Psoas muscle (tissue), 8 donors: ENCODE data around the gene VPS26A. TPM values are rescaled to one million over a fixed set of nuclear protein-coding genes. Genes with fewer than 3 reads are reported as not detected.

Experiments
- ATAC-seq, 4 donors: fragments of 200-7000 bp; cut with Tn5 transposase; one replicate each; pipeline ENCODE4 v1.9.1; 2020; ENCODE audit warnings: moderate library complexity in 3 of 4, mild to moderate bottlenecking in 2 of 4
- DNase-seq, 2 donors: peaks; one replicate each; pipeline ENCODE4 v3.0.0-alpha.2; 2020
- H3K27ac ChIP-seq: fragments of 200-600 bp; one replicate; pipeline ENCODE4 v1.8.0; 2022
- H3K27me3 ChIP-seq, 3 donors: fragments of 200-600 bp in 1 of 3; one replicate each; pipeline versions ENCODE4 v1.6.1 to v1.8.0; 2013 to 2022; ENCODE audit warnings: low read length in 2 of 3, mild to moderate bottlenecking in 2 of 3, moderate library complexity in 1 of 3; ENCODE audit not compliant: insufficient read depth in 3 of 3
- H3K36me3 ChIP-seq, 2 donors: fragments of 200-600 bp in 1 of 2; one replicate each; pipeline versions ENCODE4 v1.6.1 to v1.8.0; 2013 to 2022; ENCODE audit warnings: low read depth in 1 of 2, mild to moderate bottlenecking in 1 of 2, moderate library complexity in 1 of 2; ENCODE audit not compliant: insufficient read depth in 1 of 2
- H3K4me1 ChIP-seq: fragments of 200-600 bp; one replicate; pipeline ENCODE4 v1.8.0; 2022
- H3K4me3 ChIP-seq: fragments of 200-600 bp; one replicate; pipeline ENCODE4 v1.8.0; 2022; ENCODE audit warnings: mild to moderate bottlenecking
- H3K9me3 ChIP-seq: fragments of 200-600 bp; one replicate; pipeline ENCODE4 v1.8.0; 2022
- WGBS, 3 donors: extraction: QIAGEN DNeasy Blood & Tissue Kit; methylation state at CpG; one replicate each; pipeline versions ENCODE4 v1.1.6 to v1.1.7; 2013; 5-methylcytosine and 5-hydroxymethylcytosine counted together
- intact Hi-C, 2 donors: fragments of 100-400 bp; cut with DNase I; formaldehyde crosslinking; loops; one replicate each; pipeline versions ENCODE4 v1.11.0 to v1.14.2; 2022
- polyA plus RNA-seq, 3 donors: library from polyadenylated mRNA; stranded (reverse); fragments of 200-250 nt; gene quantifications; one replicate each; pipeline ENCODE4 v1.2.3, GENCODE V29; 2013
- total RNA-seq, 4 donors: library from RNA; stranded (reverse); fragmentation: NEBNext Ultra II Directional in 2 of 4; extraction: Animal tissue kit (Norgen Biotek cat#: 25700) in 2 of 4; gene quantifications; one replicate each; pipeline versions ENCODE4 v1.2.1 to v1.2.4, GENCODE V29; 2021 to 2023
- TF ChIP-seq, protein P1 (sequence below): fragments of 200-600 bp; IDR thresholded peaks from one replicate; pipeline ENCODE4 v1.8.0; 2022; ENCODE audit warnings: antibody characterized with exemption
- donor health status: healthy with polysubstance abuse.
- donor health status: DM: no; HTN: no; CAD: no; lungs with moderate emphysema.
- donor health status: Bipolar disorder and iron deficiency.
- donor health status: healthy.
- donor health status: DM: yes; HTN: yes; CAD: no.
- donor health status: DM: no; HTN: no; CAD: no.
- donor health status: DM: no; HTN: no; CAD: no.
- donor health status: DM: yes; HTN: yes; CAD: no.

Gene VPS26A
- total and polyA plus RNA-seq, 7 donors: 23.4 to 62.8 (median 38.2) TPM

DNA sequence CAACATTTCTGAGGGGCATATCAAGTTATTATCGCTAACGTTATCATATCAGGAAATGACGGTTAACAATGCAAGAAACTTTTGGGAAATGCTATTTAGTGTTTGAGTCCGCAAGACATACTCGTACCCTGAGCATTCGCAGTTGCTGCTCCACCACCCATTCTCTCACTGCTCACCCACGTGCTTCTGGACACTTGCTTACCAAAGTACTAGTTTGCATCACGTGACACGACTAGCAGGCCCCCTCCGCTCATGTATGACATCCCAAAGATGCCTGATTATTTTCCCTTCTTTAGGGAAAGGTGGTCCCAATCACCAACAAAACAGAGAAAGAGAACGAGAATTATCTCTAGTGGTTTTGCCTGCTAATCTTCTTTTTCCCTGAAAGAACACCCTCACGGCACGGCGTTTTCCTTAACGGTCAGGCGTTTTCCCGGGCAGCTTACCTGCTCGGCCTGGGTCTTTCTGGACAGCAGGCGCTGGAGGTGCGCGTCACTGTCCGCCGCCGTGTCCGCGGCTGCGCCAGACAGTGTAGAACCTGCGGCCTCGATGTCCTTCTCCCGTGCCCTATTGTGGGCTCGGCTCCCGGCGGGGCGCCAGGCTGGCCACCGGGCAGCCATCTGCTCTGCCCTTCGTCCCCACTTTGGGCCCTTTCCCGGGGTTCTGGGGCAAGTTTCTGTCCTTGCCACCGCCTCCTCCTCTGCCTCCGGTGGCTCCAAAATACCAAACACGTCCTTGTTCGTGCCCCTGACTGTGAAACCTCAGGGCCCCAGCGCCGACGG lies 56.0 kb downstream of the VPS26A start, which contains the start of gene SUPV3L1:
Gene SUPV3L1, plus strand, starts transcription at position 492 of the 782 bp plus-strand sequence. Its CDS starts 58 bp downstream, at position 550.
- TF ChIP-seq, protein P1, sequence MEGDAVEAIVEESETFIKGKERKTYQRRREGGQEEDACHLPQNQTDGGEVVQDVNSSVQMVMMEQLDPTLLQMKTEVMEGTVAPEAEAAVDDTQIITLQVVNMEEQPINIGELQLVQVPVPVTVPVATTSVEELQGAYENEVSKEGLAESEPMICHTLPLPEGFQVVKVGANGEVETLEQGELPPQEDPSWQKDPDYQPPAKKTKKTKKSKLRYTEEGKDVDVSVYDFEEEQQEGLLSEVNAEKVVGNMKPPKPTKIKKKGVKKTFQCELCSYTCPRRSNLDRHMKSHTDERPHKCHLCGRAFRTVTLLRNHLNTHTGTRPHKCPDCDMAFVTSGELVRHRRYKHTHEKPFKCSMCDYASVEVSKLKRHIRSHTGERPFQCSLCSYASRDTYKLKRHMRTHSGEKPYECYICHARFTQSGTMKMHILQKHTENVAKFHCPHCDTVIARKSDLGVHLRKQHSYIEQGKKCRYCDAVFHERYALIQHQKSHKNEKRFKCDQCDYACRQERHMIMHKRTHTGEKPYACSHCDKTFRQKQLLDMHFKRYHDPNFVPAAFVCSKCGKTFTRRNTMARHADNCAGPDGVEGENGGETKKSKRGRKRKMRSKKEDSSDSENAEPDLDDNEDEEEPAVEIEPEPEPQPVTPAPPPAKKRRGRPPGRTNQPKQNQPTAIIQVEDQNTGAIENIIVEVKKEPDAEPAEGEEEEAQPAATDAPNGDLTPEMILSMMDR: no peak
- Histone ChIP-seq H3K4me1 (peaks cover 33% of the 10 kb centered on the region), H3K9me3 (no peaks in the 10 kb centered on the region), H3K4me3 (peak within 1 kb of the TSS; percentile 98), H3K36me3 (peaks cover 5 to 17% of the 10 kb centered on the region in 2 donors), H3K27ac (peak within 1 kb of the TSS; percentile 93), H3K27me3 (no peaks in the 10 kb centered on the region)
- ATAC-seq: peak; percentile 95 to 97 (median 96)
- intact Hi-C loops: no loop called here
- WGBS, 3 donors: 0 to 1% (median 1%) methylated on average over 43 to 44 of the region's 44 CpGs
- DNase-seq: peak; percentile 90 to 95

GRCh38 chr10:69180525-69181204 lies 56.7 kb downstream of the VPS26A start:
- H3K27ac ChIP-seq: peak overlapping the region; percentile 93
- no peak for DNase-seq
- H3K27me3 ChIP-seq: no peaks in the 10 kb centered on the region
- ATAC-seq: peak in 1 of 4 donors; percentile 9
- peaks cover 5 to 21% of the 10 kb centered on the region in 2 donors for H3K36me3 ChIP-seq
- no peaks in the 10 kb centered on the region for H3K9me3 ChIP-seq
- H3K4me3 ChIP-seq: peak overlapping the region; percentile 98
- intact Hi-C loops: no loop called here
- 2 to 3% (median 3%) methylated on average over 29 of the region's 29 CpGs for WGBS, 3 donors
- H3K4me1 ChIP-seq: peaks cover 33% of the 10 kb centered on the region
- TF ChIP-seq, protein P1: no peak

DNA sequence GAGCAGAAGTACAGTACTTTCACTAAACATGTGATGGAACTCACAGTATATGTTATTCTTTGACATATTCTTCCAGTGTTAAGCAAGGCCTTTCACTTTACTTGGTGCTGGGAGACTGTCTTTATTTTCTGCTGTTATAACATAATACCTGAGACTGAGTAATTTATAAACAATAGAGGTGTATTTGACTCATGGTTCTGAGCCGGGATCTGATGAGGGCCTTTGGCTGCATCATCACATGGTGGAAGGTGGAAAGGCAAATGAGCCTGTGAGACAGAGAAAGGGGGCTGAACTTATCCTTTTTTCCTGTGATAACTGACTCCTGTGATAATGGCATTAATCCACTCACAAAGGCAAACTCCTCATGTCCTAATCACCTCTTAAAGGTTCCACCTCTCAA lies 57.5 kb downstream of the VPS26A start:
- Histone ChIP-seq H3K4me1 (peaks cover 33% of the 10 kb centered on the region), H3K9me3 (no peaks in the 10 kb centered on the region), H3K27ac (peak overlapping the region; percentile 93), H3K27me3 (no peaks in the 10 kb centered on the region), H3K4me3 (peak overlapping the region; percentile 98), H3K36me3 (peaks cover 5 to 29% of the 10 kb centered on the region in 2 donors)
- TF ChIP-seq, protein P1: no peak
- 51 to 78% (median 74%) methylated on average over 1 of the region's 1 CpG for WGBS, 3 donors
- intact Hi-C loops: no loop called here
- no peak for DNase-seq
- no peak for ATAC-seq

GRCh38 chr10:69182005-69182404 lies 58.0 kb downstream of the VPS26A start:
- Histone ChIP-seq H3K4me3 (peak overlapping the region; percentile 98), H3K9me3 (no peaks in the 10 kb centered on the region), H3K27ac (no peak overlapping the region), H3K4me1 (peaks cover 33% of the 10 kb centered on the region), H3K36me3 (peaks cover 5 to 34% of the 10 kb centered on the region in 2 donors), H3K27me3 (no peaks in the 10 kb centered on the region)
- WGBS, 3 donors: 83 to 89% (median 87%) methylated on average over 4 of the region's 4 CpGs
- DNase-seq: no peak
- no peak for ATAC-seq
- intact Hi-C loops: no loop called here
- TF ChIP-seq, protein P1: no peak
